Pons (tissue), 1 donor: ENCODE measurements around the gene HTT.

Experiments used
- DNase-seq: peaks from one replicate; pipeline ENCODE4 v3.0.0-alpha.2; 2016; ENCODE audit warnings: low spot score

Gene HTT

DNA sequence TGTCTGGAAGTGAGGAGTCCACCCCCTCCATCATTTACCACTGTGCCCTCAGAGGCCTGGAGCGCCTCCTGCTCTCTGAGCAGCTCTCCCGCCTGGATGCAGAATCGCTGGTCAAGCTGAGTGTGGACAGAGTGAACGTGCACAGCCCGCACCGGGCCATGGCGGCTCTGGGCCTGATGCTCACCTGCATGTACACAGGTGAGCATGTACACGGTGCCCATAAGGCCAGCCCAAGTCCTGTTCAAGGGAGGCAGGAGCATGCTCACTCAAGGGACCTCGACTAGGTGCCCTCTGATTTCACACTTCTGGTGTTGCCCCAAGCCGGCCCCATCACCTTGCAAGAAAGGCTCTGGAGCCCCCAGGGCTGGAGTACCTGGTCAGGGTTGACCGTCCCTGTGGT, 161.1 kb downstream of the HTT start:
- no peak for DNase-seq

DNA sequence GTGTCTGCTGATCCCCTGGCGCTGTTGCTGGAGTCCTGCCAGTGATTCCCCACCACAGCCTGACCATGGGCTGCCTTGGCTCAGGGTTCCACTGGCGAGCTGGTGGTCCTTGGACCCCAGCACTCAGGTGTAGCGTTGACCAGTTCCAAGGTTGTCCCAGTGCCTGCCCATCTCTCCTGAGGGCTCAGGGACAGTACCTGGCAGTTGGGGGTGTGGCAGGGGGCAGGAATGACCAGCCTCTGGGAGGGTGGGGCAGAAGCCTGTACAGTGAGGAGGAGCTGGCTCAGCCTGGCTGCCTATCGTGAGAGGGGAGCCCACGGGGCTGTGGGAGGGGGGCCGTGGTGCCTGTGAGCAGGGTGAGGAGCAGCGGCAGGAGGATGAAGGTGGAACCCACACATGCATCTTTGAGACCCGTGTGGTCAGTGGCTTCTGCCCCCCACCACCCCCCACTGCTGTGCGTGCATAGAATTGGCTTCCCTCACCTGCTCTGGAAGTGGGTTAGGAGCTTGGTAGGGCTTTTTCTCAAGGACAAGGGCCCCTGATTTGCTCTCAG, 161.9 kb downstream of the HTT start:
- no peak for DNase-seq

DNA sequence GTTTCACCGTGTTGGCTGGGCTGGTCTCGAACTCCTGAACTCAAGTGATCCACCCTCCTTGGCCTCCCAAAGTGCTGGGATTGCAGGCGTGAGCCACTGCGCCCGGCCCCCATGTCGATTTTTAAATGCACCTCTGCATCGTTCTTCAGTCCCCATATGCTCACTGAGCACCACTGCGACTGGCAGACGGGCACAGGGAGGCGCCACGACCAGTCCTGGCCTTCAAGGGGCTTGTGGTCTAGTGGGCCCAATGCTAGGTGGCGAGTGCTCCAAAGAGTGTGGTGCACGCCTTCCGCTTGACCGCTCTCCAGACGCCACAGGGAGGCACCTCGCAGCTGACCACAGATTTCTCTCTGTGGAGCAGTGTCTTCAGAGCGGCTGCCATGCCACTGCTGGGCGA, 162.8 kb downstream of the HTT start:
- no peak for DNase-seq

DNA sequence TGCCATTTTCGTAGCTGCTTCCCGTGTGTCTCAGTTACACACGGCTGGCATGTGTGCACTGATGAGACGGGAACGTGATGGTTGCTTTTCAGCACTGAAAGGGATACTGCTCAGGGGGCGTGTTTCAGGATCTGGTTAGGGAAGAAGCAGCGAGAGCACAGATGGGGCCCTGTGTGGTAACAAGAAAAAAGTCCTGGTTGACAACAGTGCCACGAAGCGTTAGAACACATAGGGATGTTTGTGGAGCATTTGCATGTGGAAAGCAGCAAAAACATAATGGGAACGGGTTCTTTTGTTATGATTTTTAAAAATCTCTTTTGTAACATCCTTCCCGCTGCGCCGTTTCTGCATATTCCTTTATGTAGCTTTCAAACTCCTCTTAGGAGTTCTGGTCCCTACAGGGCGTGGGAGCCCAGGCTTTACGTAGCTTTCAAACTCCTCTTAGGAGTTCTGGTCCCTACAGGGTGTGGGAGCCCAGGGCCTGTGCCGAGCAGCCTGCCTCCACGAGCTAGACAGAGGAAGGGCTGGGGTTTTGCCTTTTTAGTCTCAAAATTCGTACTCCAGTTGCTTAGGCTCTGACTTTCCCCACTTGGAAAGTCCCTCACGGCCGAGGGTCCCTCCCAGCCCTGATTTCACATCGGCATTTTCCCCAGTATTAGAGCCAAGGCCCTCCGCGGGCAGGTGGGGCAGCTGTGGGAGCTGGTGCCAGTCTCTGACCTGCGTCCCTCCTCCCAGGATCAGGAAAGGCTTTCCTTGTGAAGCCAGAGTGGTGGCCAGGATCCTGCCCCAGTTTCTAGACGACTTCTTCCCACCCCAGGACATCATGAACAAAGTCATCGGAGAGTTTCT, 163.5 kb downstream of the HTT start:
- no peak for DNase-seq

DNA sequence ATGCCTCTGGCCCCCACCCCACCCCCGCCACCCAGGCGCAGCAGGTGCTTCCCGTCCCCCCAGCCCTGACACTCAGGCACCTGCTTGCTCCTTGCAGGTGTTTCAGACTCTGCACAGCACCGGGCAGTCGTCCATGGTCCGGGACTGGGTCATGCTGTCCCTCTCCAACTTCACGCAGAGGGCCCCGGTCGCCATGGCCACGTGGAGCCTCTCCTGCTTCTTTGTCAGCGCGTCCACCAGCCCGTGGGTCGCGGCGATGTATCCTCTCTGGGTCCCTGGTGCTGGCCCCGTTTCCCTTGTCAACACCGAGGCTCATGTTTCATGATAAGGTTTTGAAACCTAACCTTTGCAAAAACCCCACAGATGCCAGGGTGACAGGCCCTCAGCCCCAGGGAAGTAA, 164.2 kb downstream of the HTT start:
- DNase-seq, result no peak

DNA sequence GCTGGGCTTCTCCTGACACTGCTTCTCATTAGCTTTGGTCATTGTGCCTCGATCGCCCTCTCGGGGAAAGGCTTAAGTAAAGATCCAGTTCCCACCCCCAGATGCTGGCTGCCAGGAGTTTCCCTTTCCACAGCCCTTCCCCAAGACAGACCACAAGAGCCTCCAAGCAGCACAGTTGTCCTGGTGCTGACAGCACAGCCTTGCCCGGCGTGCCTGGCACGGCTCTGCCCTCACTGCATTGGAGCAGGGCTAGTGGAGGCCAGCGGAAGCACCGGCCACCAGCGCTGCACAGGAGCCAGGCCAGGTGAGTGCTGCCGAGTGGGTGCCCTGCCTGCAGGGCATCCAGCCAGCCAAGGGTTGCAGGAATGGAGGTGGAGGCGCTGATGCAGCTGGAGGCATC, 164.8 kb downstream of the HTT start:
- DNase-seq, result no peak

DNA sequence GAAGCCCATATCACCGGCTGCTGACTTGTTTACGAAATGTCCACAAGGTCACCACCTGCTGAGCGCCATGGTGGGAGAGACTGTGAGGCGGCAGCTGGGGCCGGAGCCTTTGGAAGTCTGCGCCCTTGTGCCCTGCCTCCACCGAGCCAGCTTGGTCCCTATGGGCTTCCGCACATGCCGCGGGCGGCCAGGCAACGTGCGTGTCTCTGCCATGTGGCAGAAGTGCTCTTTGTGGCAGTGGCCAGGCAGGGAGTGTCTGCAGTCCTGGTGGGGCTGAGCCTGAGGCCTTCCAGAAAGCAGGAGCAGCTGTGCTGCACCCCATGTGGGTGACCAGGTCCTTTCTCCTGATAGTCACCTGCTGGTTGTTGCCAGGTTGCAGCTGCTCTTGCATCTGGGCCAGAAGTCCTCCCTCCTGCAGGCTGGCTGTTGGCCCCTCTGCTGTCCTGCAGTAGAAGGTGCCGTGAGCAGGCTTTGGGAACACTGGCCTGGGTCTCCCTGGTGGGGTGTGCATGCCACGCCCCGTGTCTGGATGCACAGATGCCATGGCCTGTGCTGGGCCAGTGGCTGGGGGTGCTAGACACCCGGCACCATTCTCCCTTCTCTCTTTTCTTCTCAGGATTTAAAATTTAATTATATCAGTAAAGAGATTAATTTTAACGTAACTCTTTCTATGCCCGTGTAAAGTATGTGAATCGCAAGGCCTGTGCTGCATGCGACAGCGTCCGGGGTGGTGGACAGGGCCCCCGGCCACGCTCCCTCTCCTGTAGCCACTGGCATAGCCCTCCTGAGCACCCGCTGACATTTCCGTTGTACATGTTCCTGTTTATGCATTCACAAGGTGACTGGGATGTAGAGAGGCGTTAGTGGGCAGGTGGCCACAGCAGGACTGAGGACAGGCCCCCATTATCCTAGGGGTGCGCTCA, 165.8 kb downstream of the HTT start:
- no peak for DNase-seq

DNA sequence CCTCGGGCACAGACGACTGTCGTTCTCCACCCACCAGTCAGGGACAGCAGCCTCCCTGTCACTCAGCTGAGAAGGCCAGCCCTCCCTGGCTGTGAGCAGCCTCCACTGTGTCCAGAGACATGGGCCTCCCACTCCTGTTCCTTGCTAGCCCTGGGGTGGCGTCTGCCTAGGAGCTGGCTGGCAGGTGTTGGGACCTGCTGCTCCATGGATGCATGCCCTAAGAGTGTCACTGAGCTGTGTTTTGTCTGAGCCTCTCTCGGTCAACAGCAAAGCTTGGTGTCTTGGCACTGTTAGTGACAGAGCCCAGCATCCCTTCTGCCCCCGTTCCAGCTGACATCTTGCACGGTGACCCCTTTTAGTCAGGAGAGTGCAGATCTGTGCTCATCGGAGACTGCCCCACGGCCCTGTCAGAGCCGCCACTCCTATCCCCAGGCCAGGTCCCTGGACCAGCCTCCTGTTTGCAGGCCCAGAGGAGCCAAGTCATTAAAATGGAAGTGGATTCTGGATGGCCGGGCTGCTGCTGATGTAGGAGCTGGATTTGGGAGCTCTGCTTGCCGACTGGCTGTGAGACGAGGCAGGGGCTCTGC, 166.5 kb downstream of the HTT start:
- no peak for DNase-seq

DNA sequence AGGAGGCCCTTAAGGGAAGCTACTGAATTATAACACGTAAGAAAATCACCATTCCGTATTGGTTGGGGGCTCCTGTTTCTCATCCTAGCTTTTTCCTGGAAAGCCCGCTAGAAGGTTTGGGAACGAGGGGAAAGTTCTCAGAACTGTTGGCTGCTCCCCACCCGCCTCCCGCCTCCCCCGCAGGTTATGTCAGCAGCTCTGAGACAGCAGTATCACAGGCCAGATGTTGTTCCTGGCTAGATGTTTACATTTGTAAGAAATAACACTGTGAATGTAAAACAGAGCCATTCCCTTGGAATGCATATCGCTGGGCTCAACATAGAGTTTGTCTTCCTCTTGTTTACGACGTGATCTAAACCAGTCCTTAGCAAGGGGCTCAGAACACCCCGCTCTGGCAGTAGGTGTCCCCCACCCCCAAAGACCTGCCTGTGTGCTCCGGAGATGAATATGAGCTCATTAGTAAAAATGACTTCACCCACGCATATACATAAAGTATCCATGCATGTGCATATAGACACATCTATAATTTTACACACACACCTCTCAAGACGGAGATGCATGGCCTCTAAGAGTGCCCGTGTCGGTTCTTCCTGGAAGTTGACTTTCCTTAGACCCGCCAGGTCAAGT, 167.5 kb downstream of the HTT start:
- no peak for DNase-seq

DNA sequence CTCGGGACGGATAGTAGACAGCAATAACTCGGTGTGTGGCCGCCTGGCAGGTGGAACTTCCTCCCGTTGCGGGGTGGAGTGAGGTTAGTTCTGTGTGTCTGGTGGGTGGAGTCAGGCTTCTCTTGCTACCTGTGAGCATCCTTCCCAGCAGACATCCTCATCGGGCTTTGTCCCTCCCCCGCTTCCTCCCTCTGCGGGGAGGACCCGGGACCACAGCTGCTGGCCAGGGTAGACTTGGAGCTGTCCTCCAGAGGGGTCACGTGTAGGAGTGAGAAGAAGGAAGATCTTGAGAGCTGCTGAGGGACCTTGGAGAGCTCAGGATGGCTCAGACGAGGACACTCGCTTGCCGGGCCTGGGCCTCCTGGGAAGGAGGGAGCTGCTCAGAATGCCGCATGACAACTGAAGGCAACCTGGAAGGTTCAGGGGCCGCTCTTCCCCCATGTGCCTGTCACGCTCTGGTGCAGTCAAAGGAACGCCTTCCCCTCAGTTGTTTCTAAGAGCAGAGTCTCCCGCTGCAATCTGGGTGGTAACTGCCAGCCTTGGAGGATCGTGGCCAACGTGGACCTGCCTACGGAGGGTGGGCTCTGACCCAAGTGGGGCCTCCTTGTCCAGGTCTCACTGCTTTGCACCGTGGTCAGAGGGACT, 168.8 kb downstream of the HTT start:
- DNase-seq, result no peak

DNA sequence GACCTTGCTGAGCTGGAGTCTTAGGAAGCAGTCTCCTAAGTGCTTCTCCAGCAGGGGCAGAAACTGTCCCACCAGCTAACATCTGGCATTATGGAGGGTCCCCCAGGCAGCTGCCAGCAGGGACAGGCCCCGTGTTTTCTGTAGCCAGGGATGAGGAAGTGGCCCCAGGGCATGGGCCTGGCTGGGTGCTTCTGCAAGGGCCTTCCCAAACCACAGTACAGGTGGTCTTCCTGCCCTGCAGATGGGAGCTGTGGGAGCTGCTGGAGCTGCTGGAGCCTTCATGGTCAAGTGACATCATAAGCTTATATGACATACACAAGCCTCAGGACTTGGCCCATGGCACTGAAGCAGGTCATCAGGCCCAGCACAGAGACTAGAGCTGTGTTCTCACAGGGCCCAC, 169.5 kb downstream of the HTT start:
- DNase-seq, result no peak

DNA sequence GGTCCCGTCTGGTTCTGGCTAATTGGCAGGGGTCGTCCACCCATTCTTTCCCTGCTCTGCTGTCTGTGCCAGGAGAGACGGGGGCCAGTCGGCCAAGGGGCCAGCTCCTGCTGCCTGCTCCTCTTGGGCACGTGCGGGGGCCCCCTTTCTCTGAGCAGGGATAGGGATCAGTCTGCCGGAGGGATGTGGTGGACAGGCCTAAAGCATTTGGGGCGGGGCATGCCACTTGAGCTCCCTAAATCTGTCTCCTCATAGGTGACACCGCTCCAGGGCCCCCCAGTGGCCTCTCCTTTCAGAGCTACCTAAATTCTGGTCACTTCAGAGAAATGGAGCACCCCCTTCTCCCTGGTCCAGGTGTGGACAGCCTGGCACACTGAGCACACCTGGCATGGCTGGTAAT, 170.3 kb downstream of the HTT start:
- no peak for DNase-seq

DNA sequence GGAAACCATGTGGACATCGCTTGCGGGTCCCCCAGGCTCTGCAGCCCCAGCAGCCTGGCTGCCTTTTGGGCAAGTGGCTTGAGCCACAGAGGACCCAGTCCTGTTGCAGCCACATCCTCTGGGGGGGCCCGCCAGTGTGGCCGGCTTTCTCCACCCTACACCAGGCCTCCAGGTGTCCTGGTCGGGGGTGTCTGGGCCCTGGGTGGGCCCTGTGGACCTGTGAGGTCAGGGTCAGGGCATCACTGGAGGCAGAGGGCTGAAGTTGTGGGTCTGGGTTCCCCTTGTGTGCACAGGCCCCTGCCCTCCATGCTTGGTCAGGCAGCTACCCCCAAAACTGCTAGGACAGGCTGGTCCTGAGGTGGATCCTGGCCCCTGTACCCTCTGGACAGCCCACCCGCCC, 171.2 kb downstream of the HTT start:
- DNase-seq, result no peak

DNA sequence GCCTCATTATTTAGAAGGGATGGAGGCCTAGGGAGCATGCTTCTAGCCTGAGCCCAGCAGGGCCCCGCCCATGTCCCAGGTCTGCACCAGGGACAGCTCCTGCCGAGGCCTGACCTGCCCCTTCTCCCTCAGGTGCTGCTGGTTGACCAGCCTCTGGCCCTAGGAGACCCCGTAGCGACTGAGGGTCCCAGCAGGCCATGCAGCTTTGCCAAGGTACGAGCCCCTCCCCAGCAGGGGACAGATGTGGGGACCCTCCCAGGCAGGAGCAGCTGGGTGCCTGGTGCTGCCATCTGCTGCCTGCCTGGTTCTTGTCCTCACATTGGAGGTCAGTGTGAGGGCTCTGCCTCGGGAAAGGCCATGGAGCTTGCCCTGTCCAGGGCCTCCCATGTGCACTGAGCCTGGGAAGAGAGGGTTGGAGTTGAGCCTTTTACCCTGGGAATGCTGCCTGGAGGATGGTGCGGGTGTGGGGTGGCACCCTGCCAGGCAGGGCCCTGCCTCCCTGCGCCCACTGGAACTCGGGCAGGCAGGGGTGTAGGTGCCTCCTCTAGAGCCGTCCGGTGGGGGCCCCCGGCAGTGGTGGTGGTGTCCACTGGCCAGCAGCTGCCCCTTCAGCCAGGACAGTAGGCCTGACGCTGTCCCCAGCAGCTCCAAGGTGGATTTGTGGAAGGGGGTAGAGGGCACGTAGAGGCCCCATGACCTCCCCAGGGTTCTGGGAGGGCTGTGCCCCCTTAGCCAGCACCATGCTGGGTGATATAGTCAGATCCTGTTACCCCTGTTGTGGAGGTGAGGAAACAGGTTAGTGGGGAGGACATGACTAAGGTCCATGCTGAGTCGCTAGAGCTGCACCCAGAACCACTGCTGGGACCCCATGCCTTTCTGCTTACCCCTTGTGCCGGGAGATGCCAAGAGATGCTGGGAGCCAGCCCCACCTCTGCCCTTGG, 172.2 kb downstream of the HTT start:
- no peak for DNase-seq

DNA sequence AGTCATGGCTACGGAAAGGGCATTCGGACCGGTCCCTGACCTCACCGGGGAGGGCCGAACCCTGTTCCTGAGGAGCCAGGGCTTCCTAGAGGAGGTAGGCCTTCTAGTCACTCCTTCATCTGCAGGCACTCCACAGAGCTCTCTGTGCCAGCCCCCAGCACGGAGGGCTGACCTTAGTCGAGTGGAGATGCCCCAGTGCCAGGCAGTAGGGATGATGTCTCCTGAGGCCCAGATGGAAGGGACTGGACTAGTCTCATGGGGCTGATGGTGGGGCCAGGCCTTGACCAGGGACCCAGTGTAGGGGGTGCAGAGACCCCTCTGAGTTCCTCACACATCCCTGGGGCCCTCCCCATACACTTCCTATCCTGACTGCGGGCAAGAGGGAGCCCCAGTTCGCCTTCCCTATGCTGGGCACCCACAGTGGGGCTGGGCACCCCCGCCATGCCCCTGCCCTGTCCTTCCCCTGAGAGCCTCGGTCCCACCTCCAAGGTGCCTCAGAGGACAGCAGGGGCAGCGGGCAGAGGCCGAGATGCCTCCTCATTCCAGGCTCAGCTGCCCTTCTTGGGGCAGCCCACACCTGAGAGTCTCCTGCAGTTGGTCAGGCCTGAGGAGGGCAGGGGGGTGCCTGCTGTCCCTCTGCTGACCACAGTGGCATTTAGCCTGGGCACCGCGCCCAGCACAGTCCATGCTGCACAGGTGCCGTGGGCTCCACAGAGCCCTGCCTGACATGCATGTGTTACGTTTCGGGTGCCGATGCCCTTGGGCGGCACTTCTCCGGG, 173.1 kb downstream of the HTT start:
- no peak for DNase-seq

DNA sequence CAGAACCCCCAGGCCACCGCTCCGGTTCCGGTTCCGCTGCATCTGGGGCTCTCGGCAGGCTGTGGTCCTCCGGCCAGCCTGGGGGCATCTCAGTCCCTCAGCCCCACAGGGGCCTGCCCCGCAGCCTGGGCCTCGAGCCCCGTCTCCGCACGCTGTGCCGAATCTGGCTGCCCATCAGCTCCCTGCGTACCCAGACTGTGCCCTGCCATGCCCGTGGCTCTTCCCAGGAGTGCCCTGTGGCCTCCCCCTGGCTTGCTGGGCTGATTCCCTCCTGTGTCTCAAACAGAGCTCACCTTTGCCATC, 173.6 kb downstream of the HTT start:
- DNase-seq, result no peak

DNA sequence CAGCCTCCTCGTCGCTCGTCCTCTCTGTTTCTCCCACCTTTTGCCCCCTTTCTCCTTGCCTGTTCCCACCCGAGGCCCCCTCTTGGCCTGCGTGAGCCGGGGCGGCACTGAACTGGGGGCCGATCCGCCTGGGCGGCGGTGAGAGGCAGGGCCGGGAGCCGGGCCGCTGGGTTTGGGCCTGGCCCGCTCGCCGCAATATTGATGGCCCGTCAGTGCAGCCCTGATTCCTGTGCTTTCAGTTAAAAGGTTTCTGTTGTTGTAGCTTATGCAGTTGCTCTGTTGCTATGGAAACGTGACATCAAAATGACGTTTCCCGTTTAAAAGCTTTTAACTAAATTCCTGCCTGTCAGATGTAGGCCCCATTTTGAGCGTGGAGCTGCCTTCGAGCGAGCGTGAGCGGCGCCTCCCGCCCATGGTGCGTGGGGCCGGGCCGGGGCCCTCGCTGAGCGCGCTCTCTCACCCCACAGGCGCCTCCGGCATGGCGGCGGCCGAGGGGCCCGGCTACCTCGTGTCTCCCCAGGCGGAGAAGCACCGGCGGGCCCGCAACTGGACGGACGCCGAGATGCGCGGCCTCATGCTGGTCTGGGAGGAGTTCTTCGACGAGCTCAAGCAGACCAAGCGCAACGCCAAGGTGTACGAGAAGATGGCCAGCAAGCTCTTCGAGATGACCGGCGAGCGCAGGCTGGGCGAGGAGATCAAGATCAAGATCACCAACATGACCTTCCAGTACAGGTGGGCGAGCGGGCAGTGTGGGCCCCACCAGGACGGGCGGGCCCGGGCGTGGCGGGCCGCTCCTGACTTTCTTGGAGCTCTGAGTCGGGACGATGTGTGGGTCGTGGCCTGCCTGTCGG, 174.6 kb downstream of the HTT start, which contains the start of gene MSANTD1:
MSANTD1 (plus strand) TSS at position 349 of the 851 bp plus-strand sequence; CDS start at position 413, 64 bp downstream.
- DNase-seq, result no peak

DNA sequence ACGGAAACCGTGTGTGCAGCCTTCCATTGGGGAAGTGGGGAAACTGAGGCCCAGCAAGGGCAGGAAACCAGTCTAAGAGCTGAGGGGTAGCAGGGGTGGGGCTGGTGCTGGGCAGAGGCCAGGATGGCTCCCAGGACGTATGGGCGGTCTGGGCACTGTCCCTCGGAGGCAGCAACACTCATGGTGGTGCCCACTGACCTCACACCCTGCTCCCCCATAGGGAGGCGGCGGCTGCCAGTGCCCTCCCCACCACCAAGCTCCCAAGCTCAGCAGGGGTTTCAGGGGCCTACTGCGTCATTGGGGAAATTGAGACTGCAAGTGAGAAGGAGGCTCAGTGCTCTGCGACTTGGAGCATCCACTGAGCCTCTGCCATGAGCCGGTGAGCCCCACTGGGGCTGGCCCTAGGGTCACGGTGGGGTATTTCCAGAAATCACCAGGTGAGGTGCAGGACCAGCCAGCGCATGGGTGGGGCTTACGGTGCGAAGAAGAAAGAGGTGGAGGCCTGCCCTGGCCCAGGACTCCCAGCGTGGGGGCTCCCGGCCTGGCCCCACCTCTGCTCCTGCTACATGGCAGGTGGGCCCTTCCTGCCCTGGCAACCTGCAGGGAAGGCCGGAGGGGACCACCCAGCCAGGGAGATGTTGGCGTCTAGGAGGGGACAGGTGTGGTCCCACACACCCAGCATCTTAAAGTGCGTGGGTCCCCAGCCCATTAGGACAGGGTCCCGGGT, 175.4 kb downstream of the HTT start:
- no peak for DNase-seq
